HG02588 (cell line): Measurements from ENCODE around the gene RBPJL.

Experiments used
- ATAC-seq: cut with Tn5 transposase; IDR thresholded peaks from one replicate; pipeline ENCODE4 v1.9.1; 2021; ENCODE audit warnings: mild to moderate bottlenecking, moderate library complexity; ENCODE audit not compliant: unreplicated experiment

Gene RBPJL, protein sequence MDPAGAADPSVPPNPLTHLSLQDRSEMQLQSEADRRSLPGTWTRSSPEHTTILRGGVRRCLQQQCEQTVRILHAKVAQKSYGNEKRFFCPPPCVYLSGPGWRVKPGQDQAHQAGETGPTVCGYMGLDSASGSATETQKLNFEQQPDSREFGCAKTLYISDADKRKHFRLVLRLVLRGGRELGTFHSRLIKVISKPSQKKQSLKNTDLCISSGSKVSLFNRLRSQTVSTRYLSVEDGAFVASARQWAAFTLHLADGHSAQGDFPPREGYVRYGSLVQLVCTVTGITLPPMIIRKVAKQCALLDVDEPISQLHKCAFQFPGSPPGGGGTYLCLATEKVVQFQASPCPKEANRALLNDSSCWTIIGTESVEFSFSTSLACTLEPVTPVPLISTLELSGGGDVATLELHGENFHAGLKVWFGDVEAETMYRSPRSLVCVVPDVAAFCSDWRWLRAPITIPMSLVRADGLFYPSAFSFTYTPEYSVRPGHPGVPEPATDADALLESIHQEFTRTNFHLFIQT

DNA sequence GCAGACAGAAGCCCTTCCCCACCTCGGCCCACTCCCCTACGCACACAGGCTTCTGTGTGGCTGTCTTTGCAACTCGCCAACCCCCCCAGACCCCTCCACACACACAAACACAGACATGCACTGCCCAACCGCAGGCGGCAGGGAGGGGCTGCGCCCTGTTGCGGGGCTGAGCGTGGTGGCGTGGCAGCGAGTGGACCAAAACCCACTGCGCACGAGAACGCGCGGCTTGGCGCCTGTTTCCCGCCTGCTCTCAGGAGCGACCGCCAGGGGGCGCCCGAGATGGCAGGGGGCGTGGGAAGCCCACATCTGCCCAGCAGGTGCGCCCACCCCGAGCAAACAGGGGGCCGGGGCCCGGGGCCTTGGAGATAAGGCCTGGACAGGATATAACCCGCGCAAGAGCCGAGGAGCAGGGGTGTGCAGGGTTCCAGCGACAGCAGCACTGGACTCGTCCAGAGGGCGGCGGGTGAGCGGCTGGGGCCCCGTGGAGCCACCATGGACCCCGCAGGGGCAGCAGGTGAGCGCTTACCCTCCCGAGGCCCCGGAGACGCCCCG, at the start of gene RBPJL:
TSS of gene RBPJL (plus strand) at position 410 of the 552 bp plus-strand sequence. CDS start at position 493, 83 bp downstream.
- no peak for ATAC-seq

DNA sequence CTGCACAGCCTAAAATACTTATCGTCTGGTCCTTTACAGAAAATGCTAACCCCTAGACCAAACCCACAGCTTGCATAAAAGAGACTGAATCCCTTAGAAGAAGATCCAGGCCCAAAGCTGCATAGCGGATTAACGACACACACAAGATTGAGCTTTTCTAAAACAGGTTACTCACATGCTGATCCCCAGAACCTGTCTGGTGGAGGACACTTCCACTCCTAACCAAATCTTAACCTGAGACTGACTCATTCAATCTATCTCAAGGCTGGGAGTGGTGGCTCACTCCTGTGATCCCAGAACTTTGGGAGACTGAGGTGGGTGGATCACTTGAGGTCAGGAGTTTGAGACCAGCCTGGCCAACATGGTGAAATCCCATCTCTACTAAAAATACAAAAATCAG, 49.5 kb upstream of the RBPJL start:
- no peak for ATAC-seq

DNA sequence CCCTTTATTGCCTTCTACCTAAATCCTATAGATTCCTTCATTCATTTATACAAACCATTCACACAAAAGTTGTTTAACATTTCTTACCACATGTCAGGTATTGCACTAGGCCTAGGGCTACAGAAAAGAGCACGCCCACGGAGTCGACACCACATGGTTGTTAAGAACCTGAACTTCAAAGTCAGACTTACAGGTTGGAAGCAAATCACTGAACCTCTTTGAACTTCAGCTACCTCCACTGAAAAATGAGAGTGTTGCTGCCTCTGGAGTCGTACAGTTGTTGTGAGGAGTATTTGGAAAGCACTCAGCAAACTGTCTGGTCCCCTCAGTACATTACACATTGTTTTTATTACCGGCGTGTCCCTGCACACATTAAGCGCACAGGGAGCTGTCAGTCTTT, 48.9 kb upstream of the RBPJL start:
- no peak for ATAC-seq

DNA sequence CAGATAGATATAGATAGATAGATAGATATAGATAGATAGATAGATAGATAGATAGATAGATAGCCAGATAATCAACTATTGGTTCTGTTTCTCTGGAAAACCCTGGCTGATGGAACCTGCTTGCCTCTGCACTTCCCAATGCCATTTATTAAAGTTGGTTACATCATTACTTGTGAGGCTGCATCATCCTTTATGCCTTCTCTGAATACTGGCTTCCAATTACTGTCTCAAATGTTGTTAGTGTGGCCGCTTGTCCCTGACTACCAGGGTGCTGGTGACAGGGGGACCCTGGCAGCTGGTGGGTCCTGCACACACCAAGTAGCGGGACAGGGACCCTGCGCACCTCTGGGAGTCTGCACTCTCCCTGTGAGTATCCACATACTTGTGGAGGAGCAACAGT, 48.4 kb upstream of the RBPJL start:
- no peak for ATAC-seq

DNA sequence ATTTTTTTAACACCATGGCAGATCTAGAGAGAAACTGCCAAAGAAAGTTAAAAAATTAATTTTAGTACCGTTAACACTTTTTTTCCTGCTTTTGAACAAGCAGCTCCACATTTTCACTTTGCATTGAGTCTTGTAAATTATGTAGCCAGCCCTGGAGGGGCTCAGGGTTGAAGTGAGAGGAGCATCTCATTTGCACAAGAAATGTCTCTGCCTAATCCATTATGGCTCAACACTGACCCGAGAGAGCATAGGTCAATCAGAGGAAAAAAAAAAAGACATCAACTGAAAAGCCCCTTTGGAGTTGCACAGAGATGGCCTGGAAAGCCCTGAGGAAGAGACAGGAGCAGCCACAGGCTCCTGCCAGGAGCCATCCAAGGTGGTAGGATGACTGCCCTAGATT, 48.0 kb upstream of the RBPJL start:
- no peak for ATAC-seq

DNA sequence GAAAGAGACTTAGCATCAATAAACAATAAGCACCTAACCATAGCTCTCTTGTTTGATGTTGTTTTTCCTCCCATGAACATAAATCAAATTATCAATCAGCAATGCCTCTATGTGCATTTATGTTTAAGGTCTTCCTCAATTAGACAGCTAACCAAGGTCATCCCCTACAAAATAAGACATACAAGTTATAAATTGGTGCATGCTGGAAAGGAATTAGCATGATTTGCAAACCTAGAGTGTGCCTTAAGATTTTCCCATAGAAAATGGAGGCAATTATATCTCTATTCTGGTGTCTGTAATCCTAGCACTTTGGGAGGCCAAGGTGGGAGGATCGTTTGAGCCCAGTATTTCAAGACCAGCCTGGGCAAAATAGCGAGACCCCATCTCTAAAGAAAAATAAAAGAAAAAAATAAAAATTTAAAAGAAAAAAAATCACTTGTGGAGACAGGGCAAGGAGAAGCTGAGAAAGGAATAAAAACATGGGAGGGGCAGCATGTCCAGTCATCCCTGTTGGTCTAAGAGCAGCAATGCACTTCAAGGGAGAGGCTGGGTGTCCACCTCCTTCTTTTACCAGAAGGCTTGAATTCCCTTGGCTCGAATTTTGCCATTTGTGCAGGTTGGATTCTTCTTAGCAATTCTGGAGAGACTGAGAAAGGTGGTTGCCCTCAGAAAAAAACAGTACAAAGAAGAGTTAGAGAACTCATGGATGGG, 42.9 kb upstream of the RBPJL start:
- no peak for ATAC-seq

DNA sequence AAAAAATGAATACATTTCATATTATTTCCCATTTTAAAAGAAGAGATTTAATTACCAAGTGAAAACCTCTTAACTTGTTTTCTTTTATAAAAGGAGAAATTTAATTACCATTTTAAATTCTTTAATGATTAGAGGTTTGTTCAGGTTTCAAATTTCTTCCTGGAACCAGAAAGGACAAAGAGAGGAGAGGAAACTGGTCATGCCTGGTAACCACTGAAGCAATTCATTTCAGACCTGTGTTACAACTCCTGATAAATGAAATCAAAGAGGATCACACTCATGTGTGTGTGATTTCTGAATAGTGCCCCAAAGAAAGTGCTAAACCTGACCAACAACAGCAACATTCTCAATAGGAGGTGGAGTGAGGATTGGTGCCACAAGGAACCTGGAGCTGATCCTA, 39.7 kb upstream of the RBPJL start:
- ATAC-seq, result no peak

DNA sequence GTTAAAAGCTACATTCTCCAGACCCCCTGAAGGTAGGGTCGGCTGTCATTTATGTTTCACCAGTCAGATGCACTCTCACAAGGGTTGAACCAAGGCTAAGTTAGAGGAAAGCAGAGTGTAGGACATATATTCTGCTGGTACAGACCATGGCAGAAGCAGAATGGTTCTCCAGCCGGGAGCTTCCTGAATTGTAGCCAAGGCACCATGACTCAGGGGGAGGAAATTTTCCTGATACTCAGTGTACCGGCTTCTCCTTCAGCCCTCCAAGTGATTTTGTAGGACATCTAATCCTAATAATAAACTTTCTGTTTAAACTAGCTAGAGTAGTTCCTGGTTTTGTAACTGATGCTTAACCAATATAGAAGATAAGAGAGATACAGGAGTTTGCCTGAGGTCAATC, 38.1 kb upstream of the RBPJL start:
- ATAC-seq, result no peak

DNA sequence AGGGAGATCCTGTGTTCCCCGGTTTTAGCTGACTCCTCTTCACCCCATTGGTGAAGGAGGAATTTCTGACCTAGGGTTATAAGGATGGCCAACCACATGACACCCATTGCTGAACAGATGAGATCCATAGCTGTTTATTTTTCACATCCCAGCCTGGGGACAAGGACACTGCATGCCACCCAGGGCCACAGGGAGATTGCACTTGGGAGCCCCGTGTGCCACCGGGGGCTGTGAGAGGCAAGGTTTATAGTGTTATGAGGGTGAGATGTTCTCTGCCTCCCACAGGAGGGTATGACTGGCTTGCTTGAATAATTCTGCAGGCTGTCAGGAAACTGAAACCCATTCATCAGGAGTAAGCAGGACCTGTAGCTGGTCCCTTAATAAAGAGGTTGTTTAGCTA, 37.6 kb upstream of the RBPJL start:
- no peak for ATAC-seq

DNA sequence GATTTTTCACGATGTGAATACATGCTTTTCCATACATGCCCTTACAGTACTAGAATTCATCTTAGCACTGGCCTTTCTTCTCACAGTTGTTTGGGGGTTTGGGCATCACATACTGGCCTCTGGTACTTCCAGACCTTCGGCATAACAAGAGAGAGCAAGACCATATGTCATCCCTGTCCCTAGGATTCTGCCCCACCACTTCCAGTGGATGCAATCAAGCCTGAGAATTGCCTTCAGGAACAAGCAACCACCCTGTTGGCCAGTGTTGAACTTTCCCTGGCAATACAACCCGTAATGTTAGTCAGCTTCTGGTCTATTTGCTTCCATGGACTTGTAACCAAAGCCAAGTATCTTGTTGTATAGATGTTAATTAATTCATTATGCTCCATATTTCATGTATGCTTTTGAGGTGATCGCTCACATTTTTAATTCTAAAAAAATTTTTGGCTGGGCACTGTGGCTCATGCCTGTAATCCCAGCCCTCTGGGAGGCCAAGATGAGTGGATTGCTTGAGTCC, 36.8 kb upstream of the RBPJL start:
- no peak for ATAC-seq

DNA sequence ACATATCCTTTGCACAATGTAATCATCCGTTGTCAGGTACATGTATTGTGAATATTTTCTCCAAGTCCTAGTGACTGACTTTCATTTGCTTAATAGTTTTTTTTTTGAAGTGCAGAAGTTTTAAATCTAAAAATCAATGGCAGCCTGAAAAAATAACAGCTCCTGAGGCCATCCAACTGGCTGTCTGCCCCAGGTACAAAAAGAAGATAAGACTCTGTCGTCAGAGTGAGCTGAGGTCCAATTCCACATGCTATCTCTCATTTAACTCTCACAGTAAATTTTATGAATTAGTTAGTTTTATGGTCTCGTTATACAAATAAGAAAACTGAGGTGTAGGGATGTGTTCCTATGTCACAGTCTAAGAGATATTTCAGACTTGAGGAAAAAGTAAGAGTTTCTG, 31.3 kb upstream of the RBPJL start:
- ATAC-seq, result no peak

DNA sequence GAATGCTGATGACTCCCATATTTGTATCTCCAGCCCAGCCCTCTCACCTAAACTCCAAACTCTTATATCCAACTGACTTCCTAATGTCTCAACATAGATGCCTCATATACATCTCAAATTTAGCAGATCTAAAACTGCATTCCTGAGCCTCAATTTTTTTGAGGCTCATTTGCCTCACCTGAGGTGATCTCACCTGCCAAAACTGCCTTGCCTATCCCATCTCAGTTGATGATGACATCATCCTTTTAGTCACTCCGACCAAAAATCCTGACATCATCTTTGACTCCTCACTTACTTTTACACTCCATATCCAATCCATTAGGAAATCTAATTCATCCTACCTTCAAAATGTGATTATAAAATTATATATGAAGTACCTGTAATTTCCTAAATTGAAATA, 26.6 kb upstream of the RBPJL start:
- ATAC-seq, result no peak

DNA sequence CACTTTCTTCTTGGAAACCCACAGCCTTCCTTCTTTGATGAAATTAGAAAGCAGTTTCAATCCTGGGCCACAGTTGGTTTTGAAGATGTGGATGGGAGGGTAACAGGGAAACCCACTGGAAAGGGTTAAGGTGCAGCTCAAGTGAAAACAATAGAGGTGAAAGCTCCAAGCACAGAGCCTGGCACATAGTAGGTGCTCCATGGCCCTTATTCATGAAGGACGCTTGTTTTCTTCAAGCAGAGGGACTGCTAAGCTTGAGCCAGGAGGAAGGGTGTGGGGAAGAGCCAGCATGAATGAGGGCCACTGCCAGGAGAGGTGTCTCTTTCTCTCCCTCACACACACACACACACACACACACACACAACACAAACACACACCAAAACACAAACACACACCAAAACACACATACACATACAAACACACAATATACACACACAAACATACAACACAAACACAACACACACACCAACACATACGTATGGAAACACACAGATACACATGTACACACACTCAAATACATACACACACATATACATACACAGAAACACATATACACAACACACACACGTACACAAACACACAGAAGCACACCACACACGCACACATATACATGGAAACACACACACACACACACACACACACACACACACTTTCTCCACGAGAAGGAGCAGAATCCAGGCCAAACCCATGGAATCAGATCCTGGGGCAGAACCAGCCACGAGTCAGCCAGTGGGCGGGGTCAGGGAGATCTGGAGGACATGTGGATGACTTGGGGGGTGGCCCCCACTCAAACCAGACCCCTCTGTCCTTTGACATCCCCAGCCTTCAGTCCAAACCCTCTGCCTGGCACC, 23.7 kb upstream of the RBPJL start:
- no peak for ATAC-seq

DNA sequence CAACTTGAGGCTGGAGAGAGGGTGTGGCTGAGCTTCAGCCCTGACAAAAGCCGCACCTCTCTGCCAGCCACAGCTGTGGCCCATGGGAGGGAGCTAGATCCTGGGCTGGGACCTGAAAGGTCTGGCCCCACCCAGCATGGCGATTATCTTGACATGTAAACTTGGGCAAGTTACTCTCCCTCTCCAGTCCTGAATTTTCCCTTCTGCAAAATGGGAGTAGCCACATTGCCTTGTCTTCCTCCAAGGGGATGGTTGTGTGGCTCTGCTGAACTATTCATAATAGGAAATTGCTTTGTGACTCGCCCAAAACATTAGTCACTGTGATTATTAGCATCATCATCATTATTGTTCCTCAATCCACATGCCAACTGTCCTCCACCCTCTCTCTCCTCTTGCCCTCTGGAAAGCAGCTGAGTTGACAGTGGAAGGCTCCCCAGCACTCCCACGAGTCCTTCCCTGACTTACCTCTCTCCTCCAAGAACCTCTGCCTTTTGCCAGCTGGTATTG, 23.0 kb upstream of the RBPJL start:
- ATAC-seq, result no peak

DNA sequence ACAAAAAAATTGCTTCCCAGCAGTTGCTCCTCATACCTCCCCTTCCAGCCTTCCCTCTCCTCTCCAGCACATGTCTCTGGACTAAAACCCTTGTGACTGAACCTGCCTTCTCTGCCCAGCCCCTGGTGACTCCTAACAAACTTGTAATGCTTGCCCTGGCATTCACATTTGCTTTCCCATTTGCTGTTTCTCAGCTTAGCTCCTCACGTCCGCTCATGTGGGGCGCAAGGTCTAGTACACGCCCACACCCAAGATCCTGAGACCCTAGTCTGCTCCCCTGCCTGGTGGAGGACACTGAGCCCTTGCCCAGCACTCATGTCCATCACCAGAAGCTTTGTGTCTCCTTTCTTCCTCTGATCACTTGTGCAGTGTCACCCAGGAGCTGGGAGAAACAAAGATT, 18.3 kb upstream of the RBPJL start:
- ATAC-seq, result no peak

DNA sequence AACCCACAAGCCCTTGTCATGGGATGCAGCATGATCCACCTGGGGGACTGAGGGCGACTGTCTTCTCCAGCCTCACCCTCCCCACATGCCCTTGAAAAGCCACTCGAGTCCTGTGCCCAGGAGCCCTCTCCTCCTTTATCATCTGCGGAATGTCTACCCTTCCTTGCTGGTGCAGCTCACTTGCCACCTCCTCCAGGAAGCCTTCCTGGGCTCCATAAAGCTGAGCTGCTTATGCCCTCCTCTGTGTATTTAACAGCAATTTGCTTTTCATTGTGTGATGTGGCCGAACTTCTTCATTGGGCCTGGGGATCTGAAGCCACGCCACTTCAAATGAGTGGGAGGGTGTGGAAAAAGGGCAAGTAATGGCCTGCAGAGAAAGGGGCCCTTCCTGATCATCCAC, 17.8 kb upstream of the RBPJL start:
- ATAC-seq, result no peak

DNA sequence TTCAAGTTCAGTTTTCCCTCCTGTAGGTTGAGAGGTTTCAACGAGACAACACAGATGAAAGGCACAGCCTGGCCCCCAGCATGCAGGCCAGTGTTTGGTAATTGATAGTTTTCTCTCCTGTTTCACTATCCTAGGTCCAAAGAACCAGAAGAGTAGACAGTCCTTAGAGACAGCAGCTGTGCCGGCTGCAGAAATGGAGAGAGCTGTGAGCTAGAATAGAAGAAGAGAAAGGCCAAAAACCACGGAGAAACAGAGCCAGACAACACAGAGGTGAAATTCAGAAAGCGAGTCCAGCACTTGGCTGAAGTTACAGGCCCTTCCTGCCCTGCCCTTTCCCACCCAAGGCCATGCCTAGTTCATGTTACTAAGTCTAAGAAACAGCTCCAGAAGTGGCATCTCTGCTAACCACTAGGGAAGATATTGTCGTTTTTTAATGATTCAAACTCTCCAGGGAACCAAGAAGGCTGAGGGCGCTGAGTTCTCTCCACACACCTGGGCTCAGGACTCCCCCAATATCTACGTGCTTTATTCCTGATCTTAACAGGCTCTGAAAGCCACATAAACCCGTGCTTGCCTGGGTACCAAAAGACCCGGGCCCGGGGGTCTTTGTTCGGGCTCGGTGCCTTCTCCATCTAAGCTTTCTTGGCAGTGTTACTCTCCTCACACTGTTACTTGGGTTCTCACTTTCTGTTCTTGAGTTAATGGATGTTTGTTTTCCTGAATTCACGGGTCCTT, 16.5 kb upstream of the RBPJL start:
- ATAC-seq, result no peak

DNA sequence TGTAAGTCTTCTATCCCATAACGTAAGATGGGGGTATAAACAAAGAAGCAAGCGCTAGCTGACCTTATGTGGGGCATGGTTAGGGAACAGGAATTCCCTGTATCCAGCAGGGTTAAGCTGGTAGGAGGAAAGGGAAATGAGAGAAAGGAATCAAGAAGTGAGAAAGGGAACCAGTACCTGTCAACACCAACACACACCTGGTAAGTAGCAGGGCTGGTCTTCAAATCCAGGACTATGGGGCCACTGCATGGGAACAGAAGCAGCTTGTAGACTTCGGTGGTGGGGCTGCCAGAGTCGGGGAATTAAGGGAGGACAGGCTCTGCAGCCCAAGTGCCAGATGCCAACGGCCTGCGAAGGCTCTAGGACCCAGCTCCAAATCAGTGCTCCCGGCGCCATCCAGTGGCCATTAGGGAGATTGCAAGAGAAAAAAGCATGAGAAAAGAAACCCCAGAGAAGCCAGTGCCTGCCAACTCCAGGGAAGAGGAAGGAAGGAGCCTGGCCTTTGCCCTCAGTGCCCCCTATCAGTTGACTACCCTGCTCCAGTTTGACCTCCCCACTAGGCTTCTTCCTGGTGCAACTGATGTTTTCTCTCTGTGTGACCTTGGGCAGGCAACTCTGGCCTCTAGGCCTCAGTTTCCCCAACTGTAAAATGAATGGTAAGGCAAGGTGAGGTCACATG, 15.8 kb upstream of the RBPJL start:
- ATAC-seq, result no peak

DNA sequence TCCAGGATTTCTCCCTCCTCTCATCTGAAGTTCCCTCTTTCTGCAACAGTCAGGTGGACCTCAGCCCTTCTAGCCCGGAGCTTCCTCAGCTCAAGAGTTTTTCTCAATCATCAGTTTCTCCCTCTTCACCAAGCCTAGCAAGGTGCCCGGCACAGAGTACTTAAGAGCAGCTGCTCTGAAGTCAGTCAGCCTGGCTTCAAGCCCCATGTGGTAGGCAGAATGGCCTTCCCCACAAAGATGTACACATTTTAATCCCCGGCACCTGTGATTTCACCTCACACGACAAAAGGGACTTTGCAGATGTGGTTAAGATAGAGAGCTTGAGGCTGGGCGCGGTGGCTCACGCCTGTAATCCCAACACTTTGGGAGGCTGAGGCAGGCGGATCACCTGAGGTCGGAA, 15.1 kb upstream of the RBPJL start:
- no peak for ATAC-seq
